Endometrial microvascular endothelial cells (primary cell): ENCODE results near the gene LRRIQ3. TPM values are rescaled to one million over a fixed set of nuclear protein-coding genes. Genes with fewer than 3 reads are reported as not detected.
"Not testable (repeated sequence)": the region's sequence is repeated elsewhere in the genome, so short reads cannot be mapped to it uniquely, and the experiment has no call there.

Experiments
- in situ Hi-C: cut with HindIII; loops from 2 replicates; pipeline ENCODE4 v1.10.0; 2017; ENCODE audit warnings: low sequenced_read_pairs, low pct_unique_long_range_greater_than_20kb; ENCODE audit errors: inconsistent ontology term
- total RNA-seq: library from RNA; depleted of rRNA; stranded (reverse); fragments of >200 nt; gene quantifications from one replicate; pipeline ENCODE4 v1.2.3, GENCODE V29; 2015; ENCODE audit errors: inconsistent ontology term

The LRRIQ3 gene, protein sequence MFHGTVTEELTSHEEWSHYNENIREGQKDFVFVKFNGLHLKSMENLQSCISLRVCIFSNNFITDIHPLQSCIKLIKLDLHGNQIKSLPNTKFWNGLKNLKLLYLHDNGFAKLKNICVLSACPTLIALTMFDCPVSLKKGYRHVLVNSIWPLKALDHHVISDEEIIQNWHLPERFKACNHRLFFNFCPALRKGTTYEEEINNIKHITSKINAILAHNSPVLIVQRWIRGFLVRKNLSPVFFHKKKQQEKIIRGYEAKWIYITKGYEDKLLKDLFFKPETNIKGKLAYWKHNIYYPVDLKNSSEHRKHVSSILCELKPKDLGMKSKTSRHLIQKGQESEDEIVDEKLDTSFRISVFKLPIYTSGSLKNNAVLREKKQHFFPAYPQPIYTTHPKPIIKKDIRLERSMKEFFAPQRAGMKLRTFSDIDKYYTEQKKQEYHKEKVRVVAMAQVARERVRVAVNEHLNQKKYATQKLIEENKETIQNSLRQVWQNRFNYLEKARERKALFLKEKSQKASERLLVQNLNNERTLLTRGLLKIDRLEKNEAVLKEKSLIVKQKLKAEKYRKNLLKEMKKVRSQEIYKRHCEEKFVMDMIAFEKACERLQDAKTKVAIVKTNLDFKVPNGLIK
- total RNA-seq: 1.6 TPM

- in situ Hi-C loops: no loop called here
Measured at GRCh38 chr1:74197657-74198552, at the start of gene LRRIQ3, which contains the start of gene FPGT. LRRIQ3 (minus strand) TSS chr1:74198176; CDS start chr1:74183684, 14,492 bp downstream. FPGT (plus strand) TSS chr1:74198242; CDS start chr1:74198279, 37 bp downstream.

DNA sequence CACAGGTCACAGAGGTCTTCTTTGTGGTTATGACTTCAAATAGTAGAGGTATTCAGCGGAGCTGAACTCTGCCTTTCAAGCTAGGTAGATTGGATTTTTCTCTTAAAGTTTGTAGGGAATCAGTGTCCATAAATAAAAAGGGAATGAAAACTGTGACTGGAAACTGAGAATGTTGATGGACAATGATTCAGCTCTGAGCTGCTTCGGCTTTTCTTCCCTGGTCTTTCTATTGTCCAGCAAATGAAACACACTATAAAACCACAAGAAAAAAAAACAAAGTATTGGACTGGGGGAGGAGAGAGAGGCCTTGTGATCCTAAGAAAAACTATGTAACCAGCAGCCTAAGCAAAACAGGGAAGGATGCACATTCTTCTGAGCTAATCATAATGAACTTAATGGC lies 48.3 kb upstream of the LRRIQ3 start:
- in situ Hi-C loops: no loop called here

- in situ Hi-C loops: no loop called here
Measured at GRCh38 chr1:74245168-74245772, 47.3 kb upstream of the LRRIQ3 start.

DNA sequence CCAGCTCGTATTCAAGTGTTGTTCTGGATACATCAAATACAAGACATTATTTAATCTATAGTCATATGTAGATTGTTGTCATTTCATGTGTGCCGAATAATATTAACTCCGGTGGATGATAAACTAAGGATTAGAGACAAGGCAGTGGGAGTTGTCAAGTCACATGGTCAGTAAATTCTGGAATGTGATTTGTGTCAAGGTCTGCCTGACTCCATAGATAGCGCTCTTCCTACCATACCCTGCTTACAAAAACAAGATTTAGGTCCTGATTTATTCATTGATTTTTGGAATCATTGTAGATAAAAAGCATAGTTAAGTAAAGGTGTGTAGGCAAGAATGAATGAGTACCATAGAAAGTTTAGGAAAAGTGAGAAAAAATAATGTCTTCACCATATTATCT lies 39.8 kb upstream of the LRRIQ3 start:
- in situ Hi-C loops: no loop called here

- in situ Hi-C loops: no loop called here
Measured at GRCh38 chr1:74237035-74237434, 39.1 kb upstream of the LRRIQ3 start.

GRCh38 chr1:74236440-74236839 lies 38.5 kb upstream of the LRRIQ3 start:
- in situ Hi-C loops: no loop called here

- in situ Hi-C loops: no loop called here
Measured at GRCh38 chr1:74235153-74235552, 37.2 kb upstream of the LRRIQ3 start, which contains the start of gene TNNI3K. TNNI3K (plus strand) TSS chr1:74235387; CDS start chr1:74235452, 65 bp downstream.

- in situ Hi-C loops: no loop called here
Measured at GRCh38 chr1:74223453-74223852, 25.5 kb upstream of the LRRIQ3 start.

DNA sequence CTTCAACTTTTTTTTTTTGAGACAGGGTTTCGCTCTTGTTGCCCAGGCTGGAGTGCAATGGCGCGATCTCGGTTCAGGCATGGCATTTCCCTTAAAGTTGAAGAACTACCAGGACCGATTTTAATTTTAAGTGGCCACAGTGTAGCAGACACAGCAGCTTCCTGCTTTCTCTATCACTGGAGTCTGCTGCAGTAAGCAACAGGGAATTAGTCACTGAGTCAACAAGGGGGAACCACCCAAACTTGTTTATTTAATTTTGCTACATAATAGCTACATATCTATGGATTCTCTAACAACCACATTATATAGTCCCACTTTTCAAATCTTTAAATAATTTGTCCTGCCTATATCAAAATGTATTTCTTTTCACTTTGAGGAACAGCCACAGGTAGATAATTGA lies 24.7 kb upstream of the LRRIQ3 start:
- in situ Hi-C loops: no loop called here

GRCh38 chr1:74215229-74215628 lies 17.3 kb upstream of the LRRIQ3 start:
- in situ Hi-C loops: no loop called here

DNA sequence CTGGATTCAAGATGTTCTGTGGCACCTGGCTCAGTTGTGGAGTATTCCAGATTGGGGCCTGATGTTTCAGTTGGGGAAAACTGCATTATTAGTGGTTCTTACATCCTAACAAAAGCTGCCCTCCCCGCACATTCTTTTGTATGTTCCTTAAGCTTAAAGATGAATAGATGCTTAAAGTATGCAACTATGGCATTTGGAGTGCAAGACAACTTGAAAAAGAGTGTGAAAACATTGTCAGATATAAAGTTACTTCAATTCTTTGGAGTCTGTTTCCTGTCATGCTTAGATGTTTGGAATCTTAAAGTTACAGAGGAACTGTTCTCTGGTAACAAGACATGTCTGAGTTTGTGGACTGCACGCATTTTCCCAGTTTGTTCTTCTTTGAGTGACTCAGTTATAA lies 7.3 kb upstream of the LRRIQ3 start:
- in situ Hi-C loops: no loop called here

DNA sequence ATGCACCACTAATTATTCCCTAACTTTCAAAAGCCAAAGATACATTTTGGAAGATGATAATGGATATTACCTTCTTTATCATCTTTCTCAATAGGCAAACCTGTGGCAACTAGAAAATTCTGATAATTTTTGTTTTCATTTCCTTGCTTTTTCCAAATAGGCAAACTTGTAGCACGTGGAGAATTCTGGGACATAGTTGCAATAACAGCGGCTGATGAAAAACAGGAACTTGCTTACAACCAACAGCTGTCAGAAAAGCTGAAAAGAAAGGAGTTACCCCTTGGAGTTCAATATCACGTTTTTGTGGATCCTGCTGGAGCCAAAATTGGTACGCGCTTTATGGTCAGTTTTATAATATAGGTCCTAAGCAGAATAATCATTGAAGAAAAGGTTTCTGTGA lies 1.5 kb upstream of the LRRIQ3 start:
- in situ Hi-C loops: no loop called here

DNA sequence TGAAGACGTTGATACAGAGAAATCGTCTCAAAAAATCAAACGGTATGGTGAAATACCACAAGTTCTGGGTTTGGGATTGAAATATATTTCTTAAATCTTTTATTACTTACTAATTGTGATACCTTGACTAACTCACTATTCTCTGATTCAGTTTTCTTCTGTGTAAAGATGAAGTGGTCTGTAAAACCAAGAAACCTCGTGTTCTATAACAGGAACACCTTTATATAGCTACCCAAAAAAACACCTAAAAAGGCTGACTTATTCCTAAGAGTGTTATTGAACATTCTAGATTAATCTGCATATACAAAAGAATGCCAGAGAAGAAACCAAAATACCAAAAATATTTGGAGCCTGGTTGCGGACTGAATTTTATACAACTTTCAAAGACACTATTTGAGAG lies 721 bp downstream of the LRRIQ3 start:
- in situ Hi-C loops: no loop called here

DNA sequence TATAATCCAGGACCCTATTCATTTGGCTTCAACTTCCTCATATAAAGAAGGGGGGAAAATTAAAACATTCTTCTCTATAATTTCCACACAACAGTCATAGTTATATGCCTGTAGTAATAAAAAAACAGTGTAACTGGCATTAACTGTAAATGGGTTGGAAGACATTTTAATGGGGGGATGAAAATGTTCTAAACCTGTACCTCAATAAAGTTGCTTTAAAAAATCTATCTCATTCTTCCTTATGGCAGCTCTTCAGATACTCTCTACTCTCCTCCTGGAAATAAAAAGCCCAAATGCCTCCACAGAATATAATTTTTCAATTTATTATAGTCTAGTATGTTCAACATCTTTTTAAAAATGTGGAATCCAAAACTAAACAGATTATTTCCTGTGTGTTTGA lies 2.6 kb downstream of the LRRIQ3 start:
- in situ Hi-C loops: no loop called here

- in situ Hi-C loops: no loop called here
Measured at GRCh38 chr1:74193908-74194307, 4.1 kb downstream of the LRRIQ3 start.

DNA sequence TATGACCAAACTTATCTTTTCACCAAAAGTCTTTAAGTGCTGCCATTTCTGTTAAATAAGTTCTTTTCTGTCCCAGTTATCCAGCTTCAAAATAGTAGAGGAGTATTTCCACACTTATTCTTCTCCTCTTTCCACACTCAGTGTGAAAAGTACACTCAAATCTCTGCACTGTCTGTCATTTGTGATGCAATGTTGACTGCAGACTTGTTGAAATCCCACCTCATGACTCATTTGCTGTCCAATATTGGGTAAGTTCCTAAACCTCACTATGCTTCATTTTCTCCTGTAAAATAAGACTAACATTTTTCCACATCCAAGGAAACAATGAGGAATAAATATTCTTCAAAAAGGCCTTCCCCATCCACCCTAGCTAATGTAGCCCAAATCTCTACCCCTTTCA lies 17.5 kb downstream of the LRRIQ3 start:
- in situ Hi-C loops: no loop called here

DNA sequence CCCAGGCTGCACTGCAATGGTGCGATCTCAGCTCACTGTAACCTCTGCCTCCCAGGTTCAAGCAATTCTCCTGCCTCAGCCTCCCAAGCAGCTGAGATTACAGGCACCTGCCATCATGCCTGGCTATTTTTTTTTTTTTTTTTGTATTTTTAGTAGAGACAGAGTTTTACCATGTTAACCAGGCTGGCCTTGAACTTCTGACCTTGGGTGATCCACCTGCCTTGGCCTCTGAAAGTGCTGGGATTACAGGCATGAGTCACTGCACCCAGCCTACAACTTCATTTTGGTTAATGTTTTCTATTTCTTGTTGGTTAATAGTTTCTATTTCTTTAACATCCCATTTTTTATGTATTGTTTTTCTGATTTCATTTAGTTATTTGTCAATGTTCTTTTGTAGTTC lies 23.6 kb downstream of the LRRIQ3 start:
- in situ Hi-C loops: not testable (repeated sequence)

GRCh38 chr1:74162333-74162732 lies 35.6 kb downstream of the LRRIQ3 start:
- in situ Hi-C loops: no loop called here

DNA sequence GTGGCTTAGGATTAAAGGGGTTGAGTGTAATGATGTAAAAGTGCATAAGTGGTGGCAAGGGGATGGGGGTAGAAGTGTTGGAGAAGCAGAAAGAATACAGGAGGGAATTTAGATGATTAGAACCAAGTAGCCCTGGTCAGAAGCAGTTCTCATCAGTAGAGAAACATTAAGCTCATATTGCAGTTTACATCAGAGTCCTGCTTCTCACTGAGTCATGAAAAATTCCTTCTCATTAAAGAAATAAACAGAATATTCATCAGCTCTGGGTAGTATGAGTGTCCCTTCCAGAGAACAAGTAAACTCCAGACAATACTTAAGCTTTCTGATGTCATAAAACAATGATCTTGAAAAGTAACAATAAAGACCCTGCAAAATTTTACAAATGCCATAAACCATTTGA lies 36.5 kb downstream of the LRRIQ3 start:
- in situ Hi-C loops: no loop called here
